ENCODE results near the gene SEC14L5.

DNA sequence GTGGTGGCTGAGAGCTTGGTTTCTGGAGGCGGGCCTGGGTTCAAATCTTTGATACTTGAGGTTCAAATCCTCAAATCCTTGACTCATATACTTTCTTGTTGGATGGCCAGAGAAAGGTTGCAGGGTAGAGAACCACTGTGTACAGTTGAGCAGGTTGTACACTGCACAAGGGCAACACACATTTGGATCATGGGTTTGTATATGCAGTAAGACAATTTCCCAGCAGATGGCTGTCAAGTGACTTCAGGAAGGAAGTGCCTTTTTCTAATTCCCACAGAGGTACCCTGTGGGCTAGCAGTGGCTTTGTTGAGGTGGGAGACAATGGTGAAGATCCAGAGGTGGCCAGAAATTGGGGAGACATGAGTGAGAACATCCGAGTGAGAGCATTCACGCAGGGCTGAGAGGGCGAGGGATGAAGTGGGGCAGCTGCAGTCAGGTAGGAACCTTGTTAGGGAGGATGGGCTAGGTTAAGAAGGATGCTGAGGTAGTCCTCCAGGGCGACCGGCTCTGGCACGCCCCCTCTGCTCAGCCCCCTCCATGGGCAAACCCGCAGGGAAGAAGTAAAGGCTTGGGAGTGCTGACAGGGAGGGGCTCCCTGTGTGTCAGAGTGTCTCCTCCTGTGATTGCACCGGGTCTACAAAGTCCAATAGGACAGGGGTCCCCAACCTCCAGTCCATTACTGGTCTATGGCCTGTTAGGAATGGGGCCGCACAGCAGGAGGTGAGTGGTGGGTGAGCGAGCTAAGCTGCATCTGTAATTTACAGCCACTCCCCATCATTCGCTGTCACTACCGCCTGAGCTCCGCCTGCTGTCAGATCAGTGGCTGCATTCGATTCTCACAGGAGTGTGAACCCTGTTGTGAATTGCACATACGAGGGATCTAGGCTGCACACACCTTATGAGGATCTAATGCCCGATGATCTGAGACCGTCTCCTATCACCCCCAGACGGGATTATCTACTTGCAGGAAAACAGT lies 104.9 kb downstream of the SEC14L5 start:
- TF ChIP-seq CTCF (IDR thresholded peaks at IDR 0.05; ENCODE audit: poor library complexity, severe bottlenecking) (no peak), EP300 (conservative IDR thresholded peaks at IDR 0.05; ENCODE audit: poor library complexity, severe bottlenecking) (no peak), EZH2 (IDR thresholded peaks at IDR 0.05; ENCODE audit: borderline replicate concordance, insufficient read depth, low read length, poor library complexity, severe bottlenecking) (no peak), REST (IDR thresholded peaks at IDR 0.05; ENCODE audit: borderline replicate concordance) (no peak), POLR2AphosphoS5 (IDR thresholded peaks at IDR 0.05) (no peak), TAF1 (IDR thresholded peaks at IDR 0.05; ENCODE audit: low read depth) (no peak)

Data from neural cell (in vitro differentiated cells).